ENCODE measurements around the gene PPP1R13B.

The PPP1R13B gene

GRCh38 chr14:103708750-103709187, 138.6 kb downstream of the PPP1R13B start:
- no peak for FAIRE-seq

DNA sequence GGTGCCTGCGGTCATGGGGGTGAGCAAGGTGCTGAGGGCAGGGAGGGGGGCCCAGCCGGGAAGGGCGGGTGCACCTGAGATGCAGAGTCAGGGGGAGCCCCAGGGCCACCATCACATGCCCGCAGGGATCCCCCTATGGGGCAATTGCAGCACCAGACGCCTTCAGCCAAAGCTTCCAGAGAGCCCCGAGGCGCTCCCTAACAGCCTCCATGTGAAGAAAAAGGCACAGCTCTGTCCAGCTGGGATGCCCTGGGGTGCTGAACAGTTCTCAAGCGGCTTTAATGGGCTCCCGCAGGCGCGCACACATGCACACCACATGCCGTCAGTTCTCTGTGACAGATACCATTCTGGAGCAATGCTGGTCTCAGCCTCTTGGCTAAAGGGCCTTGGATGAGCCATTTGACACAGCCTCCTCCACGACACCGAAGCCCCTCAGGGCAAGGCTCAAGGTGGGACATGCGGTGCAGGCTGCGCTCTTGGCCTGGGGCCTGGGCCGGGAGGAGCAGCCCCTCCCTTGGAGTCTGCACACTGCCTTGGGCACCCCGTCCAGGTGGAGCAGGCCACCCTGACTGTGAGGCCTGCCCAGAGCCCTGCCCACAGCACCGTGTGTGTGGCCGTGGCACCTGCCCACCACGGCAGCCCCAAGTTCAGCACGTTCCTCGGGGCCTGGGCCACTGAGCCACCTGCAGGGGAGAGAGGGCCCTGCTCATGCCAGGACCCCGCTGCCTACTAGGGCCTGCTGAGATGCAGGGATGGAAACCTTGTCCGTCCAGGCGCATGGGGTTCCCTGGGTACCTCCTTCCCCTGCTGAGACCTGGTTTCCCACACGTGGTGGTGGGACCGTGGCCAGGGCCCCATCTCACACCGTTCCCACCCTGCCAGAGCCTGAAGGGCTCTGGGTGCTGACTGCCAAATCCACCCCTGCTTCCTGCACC, 139.8 kb downstream of the PPP1R13B start:
- no peak for FAIRE-seq

DNA sequence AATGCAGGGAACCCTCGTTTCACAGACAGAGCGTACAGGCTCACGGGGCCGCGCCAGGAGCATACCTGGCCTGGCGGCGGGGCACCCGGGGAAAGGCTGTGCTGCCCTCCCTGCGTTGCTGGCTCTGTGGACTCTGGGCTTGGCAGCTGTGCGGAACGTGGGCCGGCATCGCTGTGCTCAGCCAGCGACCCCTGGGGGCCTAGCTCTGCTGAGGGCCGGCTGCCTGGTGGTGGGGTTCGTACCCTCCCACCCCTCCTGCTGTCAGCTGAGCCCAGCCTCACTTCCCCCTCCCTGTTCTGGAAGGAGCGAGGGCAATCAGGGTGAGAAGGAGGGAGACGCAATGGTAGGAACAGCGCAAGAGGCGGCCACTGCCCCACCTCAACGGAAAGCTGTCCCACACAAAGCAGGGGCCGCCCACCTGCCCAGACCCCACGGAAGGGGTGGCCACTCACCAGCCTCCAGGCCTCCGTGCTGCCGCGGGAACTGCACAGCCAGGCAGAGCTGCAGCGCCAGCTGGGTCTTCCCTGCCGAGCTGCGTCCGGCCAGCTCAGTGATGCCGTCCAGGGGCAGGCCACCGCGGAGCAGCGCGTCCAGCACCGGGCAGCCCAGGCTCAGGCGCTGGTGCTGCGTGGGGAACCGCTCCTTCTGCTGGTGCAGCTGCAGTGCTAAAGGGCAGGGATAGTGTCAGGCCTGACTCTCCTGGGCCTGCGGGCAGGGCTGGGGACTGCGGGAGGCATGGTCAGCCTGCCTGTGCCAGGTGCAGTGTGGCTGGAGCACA, 140.6 kb downstream of the PPP1R13B start:
- FAIRE-seq, result no peak

GRCh38 chr14:103705504-103706284, 141.7 kb downstream of the PPP1R13B start:
- no peak for FAIRE-seq

DNA sequence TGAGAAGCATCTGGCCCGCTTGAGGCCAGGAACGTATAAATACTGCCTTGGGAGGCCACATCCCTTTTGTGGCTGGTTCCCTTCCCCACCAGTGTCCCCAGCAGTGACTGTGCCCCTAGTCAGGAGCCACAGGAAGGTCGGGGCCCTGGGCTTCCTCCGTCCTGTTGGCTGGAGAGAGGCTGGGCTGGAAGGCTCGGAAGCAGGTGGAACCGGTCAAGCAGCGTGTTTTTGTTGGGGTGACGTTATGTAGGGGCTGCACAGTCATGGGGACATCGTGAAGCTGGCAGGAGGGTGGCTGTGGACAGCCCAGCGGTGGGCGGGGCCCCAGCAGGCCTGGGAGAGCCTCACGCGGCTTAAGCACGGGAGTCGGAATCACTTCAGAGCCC, 142.3 kb downstream of the PPP1R13B start:
- no peak for FAIRE-seq

- no peak for FAIRE-seq
Observed at GRCh38 chr14:103704708-103705107, 142.7 kb downstream of the PPP1R13B start.

GRCh38 chr14:103703433-103704385, 143.7 kb downstream of the PPP1R13B start:
- FAIRE-seq, result no peak

DNA sequence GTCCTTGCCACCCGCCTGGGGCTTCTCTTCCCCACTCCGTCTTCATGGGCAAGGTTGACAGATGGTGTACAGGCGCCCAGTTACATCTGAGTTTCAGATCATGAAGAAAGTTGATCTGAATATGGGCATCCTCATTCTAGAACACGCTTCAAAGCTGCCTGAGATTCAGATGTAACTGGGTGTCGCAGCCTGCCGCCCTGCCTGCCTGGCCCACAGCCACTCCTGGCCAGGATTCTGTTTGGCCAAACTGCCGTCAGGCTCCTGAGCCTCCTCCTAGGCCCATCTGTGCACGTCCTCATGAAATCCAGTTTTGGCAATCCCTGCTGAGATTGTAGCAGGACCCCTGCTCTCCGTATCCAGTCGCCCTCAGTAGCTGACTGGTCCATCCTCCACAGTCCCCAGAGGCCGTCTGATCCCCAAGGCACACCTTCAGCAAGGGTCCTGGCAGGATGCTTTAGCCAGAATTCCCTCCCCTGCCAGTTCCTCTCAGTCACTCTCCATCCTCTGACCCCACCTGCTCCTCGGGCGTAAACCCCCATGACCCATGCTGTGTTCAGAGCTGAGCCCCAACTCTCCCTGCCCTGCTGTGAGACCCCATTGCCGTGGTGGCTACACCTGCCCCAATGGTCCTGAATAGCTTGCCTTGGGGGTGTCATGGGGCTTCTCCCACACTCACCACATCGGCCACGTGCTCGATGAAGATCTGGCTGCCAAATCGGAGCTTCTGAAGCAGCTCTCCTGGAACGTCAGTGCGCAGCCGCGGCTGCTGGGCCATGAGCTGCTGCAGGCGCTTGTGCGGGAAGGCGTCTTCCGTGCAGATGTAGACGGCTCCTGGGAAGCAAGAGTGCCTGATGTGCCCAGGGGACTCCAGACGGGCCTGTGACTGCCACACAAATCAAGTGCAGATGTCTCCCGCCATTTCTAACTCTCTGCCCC, 144.6 kb downstream of the PPP1R13B start:
- FAIRE-seq, result no peak

- no peak for FAIRE-seq
Observed at GRCh38 chr14:103702095-103702494, 145.3 kb downstream of the PPP1R13B start.

DNA sequence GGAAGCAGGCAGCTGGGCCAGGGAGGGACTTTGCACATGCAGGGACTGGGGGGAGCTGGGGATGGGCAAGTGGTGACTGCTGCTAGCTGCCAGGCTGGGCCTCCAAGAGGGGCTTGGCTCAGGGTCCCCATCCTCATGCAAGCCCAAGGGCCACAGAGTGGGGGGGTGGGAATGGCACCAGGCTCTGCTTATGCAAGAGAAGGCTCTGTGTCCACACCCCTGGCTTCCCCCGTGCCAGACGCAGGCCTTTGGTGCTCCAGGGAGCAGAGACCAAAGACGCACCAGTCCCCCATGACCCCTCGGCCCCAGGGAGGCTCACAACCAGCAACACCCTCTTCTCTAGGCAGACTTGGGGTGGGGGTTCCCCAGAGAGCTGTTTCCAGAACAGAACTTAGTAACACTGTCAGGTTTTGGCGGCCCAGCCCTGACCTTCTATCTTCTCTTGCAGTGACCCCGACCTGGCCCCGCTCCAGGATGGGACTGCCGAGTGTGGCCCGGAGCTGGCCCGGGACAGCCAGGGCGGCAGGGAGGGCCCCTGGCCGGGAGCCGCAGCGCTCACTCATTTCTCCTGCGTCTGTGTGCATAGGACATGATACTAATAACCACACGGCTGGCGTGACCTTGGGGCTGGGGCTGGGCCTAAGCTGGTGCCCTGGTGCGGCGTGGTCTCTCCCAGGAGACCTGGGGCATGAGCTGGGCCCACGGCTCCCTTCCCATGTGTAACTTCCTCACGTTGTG, 146.5 kb downstream of the PPP1R13B start:
- no peak for FAIRE-seq

GRCh38 chr14:103699901-103700752, 147.2 kb downstream of the PPP1R13B start:
- no peak for FAIRE-seq

DNA sequence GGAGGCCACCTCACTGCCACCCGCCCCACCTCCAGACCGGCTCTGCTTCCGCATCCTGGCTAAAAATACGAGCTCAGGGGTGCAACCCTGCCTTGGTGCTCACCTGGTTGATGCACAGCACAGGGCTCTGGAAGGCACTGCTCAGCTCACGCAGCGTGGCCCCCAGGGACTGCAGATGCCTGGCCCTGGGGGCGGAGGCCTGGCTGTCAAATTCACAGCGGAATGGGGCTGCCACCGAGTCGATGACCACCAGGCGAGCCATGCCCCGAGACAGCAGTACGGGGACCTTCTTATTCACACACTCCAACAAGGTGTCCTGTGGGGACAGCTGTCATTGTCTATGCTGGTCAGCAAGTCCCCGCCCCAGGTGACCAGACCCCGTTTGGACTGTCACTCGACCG, 148.1 kb downstream of the PPP1R13B start:
- no peak for FAIRE-seq

DNA sequence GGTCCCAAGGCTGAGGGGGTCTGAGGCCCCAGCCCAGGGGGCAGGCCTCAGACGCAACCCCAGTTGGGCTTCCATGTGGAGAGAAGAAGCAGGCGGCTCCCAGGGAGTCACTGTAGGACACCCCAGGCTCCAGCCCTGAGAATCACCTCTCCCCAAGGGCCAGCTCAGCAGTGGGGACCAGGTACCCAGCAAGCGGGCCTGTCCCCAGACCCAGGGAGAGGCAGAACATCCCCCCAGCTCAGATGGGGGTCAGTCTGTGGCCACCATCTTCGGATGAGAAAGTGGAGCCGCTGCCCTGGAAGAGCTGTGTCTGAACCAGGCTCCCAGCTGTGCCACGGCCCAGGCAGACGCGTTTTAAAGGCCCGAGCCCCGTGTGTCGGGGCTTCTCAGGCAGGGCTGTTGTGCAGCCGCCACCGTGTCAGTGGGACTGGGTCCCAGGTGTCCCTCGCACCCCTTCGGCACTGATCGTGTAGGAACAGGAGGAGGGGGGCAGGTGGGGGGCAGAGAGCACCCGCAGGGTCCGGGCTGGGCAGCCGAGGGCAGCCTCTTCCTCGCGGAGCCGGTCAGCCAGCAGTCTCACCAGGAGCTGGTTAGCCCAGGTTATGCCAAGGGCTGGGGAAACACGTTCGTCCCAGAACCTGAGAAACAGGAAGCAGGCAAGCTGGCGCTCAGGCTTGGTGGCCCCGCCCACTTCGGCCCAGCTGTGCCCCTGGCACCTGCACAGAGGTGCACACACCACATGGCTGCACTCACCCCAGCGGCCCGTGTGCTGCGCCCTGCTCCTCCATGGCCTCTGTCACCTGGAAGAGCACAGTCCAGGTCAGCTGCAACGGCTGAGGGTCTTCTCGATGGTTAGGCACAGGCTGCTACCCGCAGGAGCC, 148.8 kb downstream of the PPP1R13B start:
- no peak for FAIRE-seq

DNA sequence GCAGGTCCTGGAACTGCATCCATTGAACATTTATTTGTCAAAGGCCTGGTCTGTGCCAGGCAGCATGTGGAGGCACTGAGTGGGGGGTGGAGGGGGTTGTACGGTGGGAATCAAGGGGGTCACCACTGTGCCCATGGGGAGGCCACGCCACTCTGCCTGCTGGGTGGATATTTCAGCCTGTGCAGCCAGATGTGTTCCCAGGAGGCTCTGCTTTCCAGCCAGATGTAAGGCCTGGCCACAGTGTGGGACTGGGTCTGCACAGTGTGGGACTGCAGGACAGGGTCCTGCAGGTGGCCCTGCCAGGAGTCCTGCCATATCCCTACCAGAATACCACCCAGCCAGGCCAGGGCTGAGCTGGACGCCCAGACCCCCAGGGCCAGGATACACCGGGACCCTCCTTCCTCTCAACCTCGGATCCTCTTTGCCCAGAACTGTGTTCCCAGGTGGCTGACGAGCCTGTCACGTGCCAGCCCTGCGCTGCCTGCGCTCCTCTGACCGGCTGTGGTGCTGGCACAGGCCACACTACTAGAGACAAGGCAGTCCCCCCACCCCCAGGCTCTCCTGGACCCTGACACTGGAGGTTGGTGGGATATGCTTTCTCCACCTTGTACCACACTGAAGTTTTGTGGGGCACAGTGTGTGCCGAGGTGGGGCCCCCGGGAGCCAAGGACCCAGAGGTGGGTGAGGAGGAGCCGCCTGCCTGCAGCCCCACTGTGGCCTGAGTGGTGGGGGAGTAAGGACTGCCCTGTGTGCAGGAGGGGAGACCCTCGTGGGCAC, 149.6 kb downstream of the PPP1R13B start:
- no peak for FAIRE-seq

- FAIRE-seq, result no peak
Observed at GRCh38 chr14:103697206-103697602, 150.2 kb downstream of the PPP1R13B start.

DNA sequence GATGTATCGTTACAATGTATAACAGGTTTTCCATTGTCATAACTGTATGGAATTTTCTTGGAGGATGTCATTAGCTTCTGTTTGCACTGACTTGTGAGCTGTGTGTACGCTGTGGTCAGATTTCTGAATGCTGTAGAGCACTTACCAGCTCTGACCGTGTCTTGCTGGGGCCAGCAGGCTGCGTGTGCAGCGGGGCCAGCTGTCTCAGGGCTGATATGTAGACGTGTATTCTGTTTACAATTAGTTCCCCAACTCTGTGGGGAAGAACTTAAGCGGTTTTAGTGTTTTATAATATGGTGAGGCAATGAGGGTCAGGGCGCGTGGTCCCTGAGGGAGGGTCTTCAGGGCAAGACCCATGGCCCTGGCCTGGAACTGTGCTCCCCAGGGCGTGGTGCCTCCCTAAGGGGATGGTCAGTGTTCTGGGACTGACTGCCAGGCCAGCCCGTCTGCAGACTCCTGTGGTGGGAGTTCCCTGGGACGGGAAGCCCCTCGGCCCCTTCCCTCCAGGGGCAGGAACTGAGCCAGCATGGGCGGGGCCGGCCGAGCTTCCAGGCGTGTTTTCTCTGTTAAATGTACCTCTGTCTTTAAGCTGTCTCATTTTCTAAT, 150.8 kb downstream of the PPP1R13B start:
- peak; percentile 6 for FAIRE-seq

GRCh38 chr14:103696070-103696402, 151.3 kb downstream of the PPP1R13B start:
- no peak for FAIRE-seq

All from G401.6 (cell line).